Measurements from ENCODE around the gene IGFBP6.

GRCh38 chr12:53055471-53056266 lies 41.8 kb upstream of the IGFBP6 start:
- no peak for TF ChIP-seq CTCF (IDR thresholded peaks at IDR 0.05; ENCODE audit: low read depth, low read length, poor library complexity, severe bottlenecking)
- no peak for TF ChIP-seq EZH2phosphoT487 (IDR thresholded peaks at IDR 0.05; ENCODE audit: borderline replicate concordance, low read length)
